SH-SY5Y (cell line): Measurements from ENCODE around the gene RAB35.

Experiments
- GATA2 ChIP-seq: IDR thresholded peaks from 2 replicates; pipeline ENCODE4 v1.6.1; 2011; ENCODE audit warnings: mild to moderate bottlenecking, low read depth, low read length
- GATA3 ChIP-seq: IDR thresholded peaks from 2 replicates; pipeline ENCODE4 v1.6.1; 2011; ENCODE audit warnings: low read depth, mild to moderate bottlenecking, low read length, moderate library complexity

The RAB35 gene

DNA sequence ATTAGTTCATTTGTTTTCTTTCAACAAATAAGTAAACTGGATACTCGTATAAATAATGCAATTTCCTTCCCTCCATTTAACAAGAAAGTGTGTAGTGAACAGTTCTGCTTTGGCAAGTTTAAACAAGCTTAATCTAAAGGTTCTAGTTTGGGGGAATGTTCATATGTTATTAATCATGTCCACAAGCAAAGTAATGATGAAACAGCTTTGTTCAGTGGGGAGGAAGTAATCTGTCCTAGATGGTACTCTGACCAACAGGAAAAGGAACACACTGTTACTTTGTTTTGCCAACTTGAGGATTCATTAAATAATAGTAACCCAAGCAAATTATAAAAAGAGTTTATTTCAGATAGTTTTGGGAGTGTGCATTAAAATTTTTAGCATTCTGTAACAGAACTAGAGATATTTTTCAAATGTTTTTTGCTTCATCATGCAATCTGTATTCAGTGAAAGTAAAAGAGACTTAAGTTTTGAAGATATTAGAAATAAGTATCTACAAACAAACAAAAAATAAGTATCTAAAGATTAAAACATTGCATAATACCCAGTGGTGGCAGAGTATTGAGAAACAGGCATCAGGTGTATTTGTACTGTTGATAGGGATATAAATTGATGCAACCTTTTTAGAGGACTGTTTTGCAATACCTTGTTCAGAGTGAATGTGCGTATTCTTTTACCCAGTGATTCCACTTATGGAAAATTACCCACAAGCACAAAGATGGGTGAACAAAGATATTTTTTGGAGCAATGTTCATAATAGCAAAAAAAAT, 61.1 kb downstream of the RAB35 start:
- no peak for TF ChIP-seq GATA2
- no peak for TF ChIP-seq GATA3

- TF ChIP-seq GATA3 (no peak), GATA2 (no peak)
These were observed 62.3 kb downstream of the RAB35 start for GRCh38 chr12:120054293-120054692.

DNA sequence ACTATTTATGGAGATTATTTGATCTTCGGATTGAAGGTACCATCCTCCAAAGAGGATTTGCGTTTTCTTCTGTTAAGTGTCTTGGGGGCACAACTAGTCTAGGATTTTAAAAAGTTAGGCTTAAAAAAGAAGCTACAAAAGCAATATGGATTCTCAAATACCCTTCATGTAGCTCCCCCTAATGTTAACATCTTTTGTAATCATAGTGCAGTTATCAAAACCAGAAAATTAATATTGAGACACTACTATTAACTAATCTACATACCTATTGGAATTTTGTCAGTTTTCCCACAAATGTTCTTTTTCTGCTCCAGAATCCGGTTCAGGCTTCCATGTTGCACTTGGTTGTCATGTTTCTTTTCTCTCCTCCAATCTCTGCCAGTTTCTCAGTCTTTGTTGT, 65.0 kb downstream of the RAB35 start:
- TF ChIP-seq GATA2 = no peak
- no peak for TF ChIP-seq GATA3

DNA sequence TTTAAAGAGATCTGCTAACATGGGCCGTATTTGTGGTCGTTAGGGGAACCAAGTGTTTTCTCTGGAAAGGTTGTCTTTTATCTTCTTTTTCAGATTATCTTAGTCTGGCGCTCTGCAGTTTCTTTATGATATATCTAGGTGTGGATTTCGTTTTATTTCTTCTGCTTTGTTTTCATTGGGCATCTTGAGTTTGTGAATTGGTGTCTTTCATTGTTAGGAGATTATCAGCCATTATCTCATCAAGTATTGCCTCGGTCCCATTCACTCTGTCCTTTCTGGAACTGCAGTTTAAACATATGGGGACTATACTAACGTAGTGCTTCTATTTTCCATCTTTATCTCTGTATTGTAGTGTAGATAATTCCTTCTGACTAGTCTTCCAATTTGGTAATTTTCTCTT, 67.1 kb downstream of the RAB35 start:
- TF ChIP-seq GATA3 (no peak), GATA2 (no peak)

DNA sequence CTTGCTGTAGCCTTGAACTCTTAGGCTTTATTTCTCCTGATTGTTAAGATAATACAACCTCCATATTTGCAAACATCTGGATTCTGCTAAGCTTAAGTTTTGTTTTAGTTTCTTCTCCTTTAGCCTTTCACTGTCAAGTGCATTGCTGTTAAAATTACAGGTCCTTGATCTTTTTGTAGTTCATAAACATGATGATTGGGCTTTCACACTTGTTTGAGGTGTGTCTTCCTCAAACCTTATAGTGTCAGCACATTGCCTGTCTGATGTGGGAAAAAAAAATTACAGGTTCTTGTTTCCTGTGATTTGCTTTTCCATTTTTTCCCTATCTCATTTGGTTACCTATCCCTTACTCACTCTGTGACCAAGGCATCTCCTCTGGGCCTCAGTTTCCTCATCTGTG, 68.3 kb downstream of the RAB35 start:
- TF ChIP-seq GATA2 (no peak), GATA3 (no peak)

DNA sequence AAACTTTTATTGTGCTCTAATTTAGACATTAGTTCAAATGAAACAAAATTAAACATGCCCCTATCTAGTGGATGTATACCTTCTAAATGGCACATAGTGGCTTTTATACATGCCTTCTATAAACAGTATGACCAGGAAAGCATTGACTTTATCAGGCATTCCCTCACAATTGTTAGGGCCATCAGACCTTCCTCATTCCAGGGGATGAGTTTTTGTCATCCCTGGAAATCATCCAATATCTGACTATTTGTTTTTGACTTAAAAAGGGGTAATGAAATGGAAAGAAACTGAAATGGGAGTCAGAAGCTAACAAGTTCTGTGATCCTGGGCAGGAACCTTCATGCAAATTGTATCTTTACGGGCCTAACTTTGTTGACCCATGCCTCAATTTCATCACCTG, 69.5 kb downstream of the RAB35 start:
- TF ChIP-seq GATA3 (no peak), GATA2 (no peak)
